HG03064 (cell line): ENCODE measurements around the gene ZMYND10.

Experiments
- ATAC-seq: cut with Tn5 transposase; IDR thresholded peaks from one replicate; pipeline ENCODE4 v1.9.1; 2021; ENCODE audit warnings: low read depth; ENCODE audit not compliant: unreplicated experiment

Gene ZMYND10

GRCh38 chr3:50292159-50293078 is 53.1 kb downstream of the ZMYND10 start, which contains the start of gene IFRD2:
TSS of gene IFRD2 (minus strand) at chr3:50292429. CDS start at chr3:50292274, 155 bp downstream.
- ATAC-seq: peak; percentile 87
